GM12891 (cell line): ENCODE measurements around the gene PRND.

Experiments used
- PAX5 ChIP-seq: IDR thresholded peaks from 2 replicates; pipeline ENCODE4 v1.6.1; 2011; ENCODE audit warnings: low read length, moderate library complexity, mild to moderate bottlenecking; ENCODE audit not compliant: insufficient read depth, severe bottlenecking
- POLR2A ChIP-seq: IDR thresholded peaks from 2 replicates; pipeline ENCODE4 v1.6.1; 2011; ENCODE audit warnings: low read depth, low read length, control low read depth
- POLR2AphosphoS5 ChIP-seq: IDR thresholded peaks from 2 replicates; pipeline ENCODE4 v1.6.1; 2011; ENCODE audit warnings: low read depth, low read length, control low read depth
- POU2F2 ChIP-seq: IDR thresholded peaks from 2 replicates; pipeline ENCODE4 v1.6.1; 2011; ENCODE audit warnings: low read depth, mild to moderate bottlenecking, control low read depth, low read length, moderate library complexity
- SPI1 ChIP-seq: IDR thresholded peaks from 2 replicates; pipeline ENCODE4 v1.6.1; 2011; ENCODE audit warnings: low read depth, low read length, control low read depth
- TAF1 ChIP-seq: IDR thresholded peaks from 2 replicates; pipeline ENCODE4 v1.6.1; 2011; ENCODE audit warnings: low read depth, low read length, control low read depth

- TF ChIP-seq POLR2A (no peak), TAF1 (no peak), POLR2AphosphoS5 (no peak), PAX5 (no peak), POU2F2 (no peak), SPI1 (no peak)
Observed at GRCh38 chr20:4771004-4771403, 49.3 kb downstream of the PRND start.
